GM19397 (cell line): ENCODE data around the gene BTBD2.

Experiments used
- ATAC-seq: cut with Tn5 transposase; IDR thresholded peaks from one replicate; pipeline ENCODE4 v1.9.1; 2021; ENCODE audit warnings: mild to moderate bottlenecking, moderate library complexity; ENCODE audit not compliant: unreplicated experiment

The BTBD2 gene

GRCh38 chr19:2050991-2051772 is 35.7 kb upstream of the BTBD2 start, which contains the start of gene MKNK2:
TSS of gene MKNK2 (minus strand) at chr19:2051244. CDS start at chr19:2050851, 393 bp downstream.
- peak; percentile 55 for ATAC-seq

- ATAC-seq = peak; percentile 12
Observed at GRCh38 chr19:2050349-2050990, 35.0 kb upstream of the BTBD2 start.

GRCh38 chr19:2049741-2050348 is 34.3 kb upstream of the BTBD2 start:
- ATAC-seq = peak; percentile 5

GRCh38 chr19:2048959-2049740 is 33.6 kb upstream of the BTBD2 start:
- no peak for ATAC-seq

GRCh38 chr19:2048104-2048958 is 32.8 kb upstream of the BTBD2 start:
- ATAC-seq = no peak

- no peak for ATAC-seq
Observed at GRCh38 chr19:2047449-2048103, 32.1 kb upstream of the BTBD2 start.

GRCh38 chr19:2047076-2047448 is 31.5 kb upstream of the BTBD2 start:
- ATAC-seq = no peak

- ATAC-seq = no peak
Observed at GRCh38 chr19:2046046-2046907, 30.8 kb upstream of the BTBD2 start.

- no peak for ATAC-seq
Observed at GRCh38 chr19:2045501-2046045, 30.1 kb upstream of the BTBD2 start.

- no peak for ATAC-seq
Observed at GRCh38 chr19:2044709-2045500, 29.4 kb upstream of the BTBD2 start.

GRCh38 chr19:2043961-2044708 is 28.6 kb upstream of the BTBD2 start:
- ATAC-seq = no peak

- no peak for ATAC-seq
Observed at GRCh38 chr19:2043251-2043641, 27.7 kb upstream of the BTBD2 start.

GRCh38 chr19:2042485-2043250 is 27.2 kb upstream of the BTBD2 start:
- no peak for ATAC-seq

GRCh38 chr19:2041683-2042484 is 26.4 kb upstream of the BTBD2 start:
- peak; percentile 77 for ATAC-seq

- no peak for ATAC-seq
Observed at GRCh38 chr19:2041433-2041682, 25.8 kb upstream of the BTBD2 start.
